GM13976 (cell line): ENCODE data around the gene WNT5A.

ENCODE experiments used
- DNase-seq: peaks from one replicate; pipeline ENCODE4 v3.0.0; 2012; ENCODE audit warnings: low spot score
- in situ Hi-C: fragments of 300-500 bp; cut with MboI; formaldehyde crosslinking; loops from one replicate; pipeline ENCODE4 v1.12.0; 2022; ENCODE audit warnings: low sequenced_read_pairs, mixed read lengths, inconsistent platforms; ENCODE audit not compliant: unreplicated experiment
- TF ChIP-seq, protein P1 (sequence below): IDR thresholded peaks from 2 replicates; pipeline ENCODE4 v1.5.1; 2012; ENCODE audit warnings: borderline replicate concordance, mild to moderate bottlenecking; ENCODE audit not compliant: insufficient read depth; ENCODE audit errors: extremely low read depth, missing control alignments, control extremely low read depth

Gene WNT5A

DNA sequence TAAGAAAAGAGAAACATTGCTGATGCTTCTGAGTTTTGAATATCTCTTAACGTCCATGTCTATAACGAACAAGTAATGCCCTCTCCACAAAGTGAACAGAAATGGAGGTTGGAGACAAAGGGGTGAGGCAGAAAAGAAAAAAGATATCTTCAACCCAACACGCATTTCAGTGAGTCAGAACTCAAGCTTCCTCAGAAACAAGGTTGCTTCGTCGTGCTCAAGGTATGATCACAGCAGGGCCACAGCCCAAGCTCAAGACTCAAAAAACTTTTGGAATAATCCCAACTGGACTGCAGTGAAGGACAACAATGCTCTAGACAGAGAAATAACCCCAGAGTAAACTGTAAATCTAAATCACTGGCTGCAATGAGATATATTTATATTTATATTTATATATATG, 18.9 kb downstream of the WNT5A start:
- in situ Hi-C loops = no loop called here
- TF ChIP-seq, protein P1, sequence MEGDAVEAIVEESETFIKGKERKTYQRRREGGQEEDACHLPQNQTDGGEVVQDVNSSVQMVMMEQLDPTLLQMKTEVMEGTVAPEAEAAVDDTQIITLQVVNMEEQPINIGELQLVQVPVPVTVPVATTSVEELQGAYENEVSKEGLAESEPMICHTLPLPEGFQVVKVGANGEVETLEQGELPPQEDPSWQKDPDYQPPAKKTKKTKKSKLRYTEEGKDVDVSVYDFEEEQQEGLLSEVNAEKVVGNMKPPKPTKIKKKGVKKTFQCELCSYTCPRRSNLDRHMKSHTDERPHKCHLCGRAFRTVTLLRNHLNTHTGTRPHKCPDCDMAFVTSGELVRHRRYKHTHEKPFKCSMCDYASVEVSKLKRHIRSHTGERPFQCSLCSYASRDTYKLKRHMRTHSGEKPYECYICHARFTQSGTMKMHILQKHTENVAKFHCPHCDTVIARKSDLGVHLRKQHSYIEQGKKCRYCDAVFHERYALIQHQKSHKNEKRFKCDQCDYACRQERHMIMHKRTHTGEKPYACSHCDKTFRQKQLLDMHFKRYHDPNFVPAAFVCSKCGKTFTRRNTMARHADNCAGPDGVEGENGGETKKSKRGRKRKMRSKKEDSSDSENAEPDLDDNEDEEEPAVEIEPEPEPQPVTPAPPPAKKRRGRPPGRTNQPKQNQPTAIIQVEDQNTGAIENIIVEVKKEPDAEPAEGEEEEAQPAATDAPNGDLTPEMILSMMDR = no peak
- no peak for DNase-seq

DNA sequence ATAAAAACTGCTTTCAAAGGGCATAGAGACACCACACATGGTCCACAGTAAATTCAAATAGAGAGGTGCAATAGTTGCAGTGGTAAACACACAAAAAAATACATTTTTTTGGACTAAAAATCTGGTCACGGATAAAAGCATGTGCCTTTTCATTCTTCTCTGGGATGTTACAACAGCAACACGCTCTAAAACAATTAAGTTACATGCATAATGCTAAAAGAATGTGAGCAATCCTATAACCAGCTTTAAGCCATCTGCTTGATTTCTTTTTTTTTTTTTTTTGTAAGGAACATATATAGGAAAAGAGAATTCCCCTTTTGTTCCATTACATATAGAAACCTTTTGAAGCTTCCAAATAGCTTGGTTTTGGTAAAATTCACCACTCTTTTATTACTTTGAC, 20.0 kb downstream of the WNT5A start:
- TF ChIP-seq, protein P1 = no peak
- in situ Hi-C loops = no loop called here
- DNase-seq = no peak

DNA sequence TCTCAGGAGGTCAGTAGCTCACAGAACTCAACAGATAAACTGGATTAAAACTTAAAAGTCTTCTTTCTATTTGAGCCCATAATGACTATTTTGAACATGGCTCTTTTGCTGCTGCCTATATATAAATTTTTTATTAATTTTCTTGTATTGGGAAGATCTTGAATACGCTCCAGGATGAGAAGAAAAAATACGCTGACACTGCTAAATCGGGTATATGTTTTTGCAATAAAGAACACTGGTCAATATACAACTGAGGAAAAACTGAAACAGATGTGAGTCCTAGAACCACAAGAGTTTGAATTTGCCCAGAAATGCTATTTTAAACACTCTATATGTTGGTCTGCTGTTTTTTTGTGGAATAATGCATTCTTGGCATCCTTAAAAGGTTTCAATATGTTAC, 20.6 kb downstream of the WNT5A start:
- no peak for DNase-seq
- TF ChIP-seq, protein P1 = no peak
- in situ Hi-C loops = no loop called here

DNA sequence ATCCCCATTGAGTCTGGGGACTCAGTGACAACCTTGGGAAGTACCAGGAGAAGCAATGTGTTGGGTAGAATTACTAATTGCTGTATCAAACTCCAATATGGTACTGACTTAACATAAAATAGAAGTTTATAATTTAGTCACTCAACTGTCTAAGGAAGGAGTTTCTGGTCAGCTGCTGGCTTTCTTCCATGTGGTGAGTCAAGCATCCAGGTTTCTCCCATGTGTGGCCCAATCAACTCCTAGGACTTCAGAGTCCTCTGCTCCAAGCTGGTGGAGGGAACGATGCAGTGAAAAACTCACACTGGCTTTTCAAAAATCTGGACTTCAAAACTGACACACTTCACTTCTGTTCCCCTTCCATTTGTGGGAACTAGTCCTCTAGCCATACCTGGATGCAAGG, 25.2 kb downstream of the WNT5A start:
- DNase-seq = no peak
- in situ Hi-C loops = no loop called here
- TF ChIP-seq, protein P1 = no peak

DNA sequence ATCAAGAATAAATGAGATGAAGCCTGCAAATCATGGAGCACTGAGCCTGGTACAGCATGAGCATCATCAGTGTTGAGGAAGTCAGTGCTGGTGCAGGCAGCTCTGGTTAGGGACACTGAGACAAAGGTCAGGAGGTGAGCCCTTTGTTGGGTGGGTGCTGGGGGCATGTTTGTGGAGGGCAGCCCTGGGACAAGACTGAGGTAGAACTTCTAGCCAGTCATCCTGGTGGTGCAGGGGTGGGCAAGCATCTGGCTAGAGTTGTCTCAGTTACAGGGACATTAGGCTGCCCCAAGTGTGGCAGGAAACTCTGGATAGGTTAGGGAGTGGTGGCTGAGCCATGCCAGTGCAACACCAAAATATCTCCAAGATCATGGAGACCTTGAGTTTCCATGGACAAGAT, 27.3 kb downstream of the WNT5A start:
- TF ChIP-seq, protein P1 = no peak
- DNase-seq = no peak
- in situ Hi-C loops = no loop called here

DNA sequence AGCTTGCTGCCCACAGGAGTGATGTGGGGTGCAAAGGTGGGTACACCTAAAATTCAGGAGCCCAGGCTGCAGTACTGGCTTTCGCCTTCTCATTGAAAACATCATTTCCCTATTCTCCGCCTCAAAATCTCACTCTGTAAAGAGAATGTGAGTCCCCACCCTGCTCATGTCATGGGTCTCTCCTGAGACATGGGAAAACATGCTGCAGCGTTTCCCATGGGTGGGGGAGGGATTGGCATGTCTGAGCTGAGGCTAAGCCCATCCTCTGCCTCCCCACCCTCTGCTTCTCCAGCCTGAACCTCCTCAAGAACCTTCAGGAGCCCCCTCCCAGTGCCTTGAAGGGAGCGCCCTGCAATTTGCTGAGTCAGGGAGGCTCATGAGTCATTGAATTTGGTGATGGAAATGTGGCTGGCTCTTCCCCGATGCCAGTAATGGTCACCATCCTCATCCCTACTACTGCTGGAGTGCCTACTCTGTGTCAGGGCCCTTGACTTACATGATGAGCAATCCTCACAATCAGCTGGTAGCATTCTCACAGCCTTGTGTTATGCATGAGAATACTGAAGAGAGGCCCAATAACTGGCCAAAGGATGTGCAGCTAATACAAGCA, 28.8 kb downstream of the WNT5A start:
- TF ChIP-seq, protein P1 = no peak
- no peak for DNase-seq
- in situ Hi-C loops = no loop called here
